WTC11 (cell line): ENCODE data around the gene TMEM130. TPM values are rescaled to one million over a fixed set of nuclear protein-coding genes. Genes with fewer than 3 reads are reported as not detected.

Experiments
- ATAC-seq: fragments of 200-7000 bp; cut with Tn5 transposase; 2 replicates; pipeline ENCODE4 v1.10.0; 2021; ENCODE audit warnings: mild to moderate bottlenecking, moderate library complexity
- CTCF ChIA-PET: fragments of 300-600 bp; sonication (Branson Sonifier 250); formaldehyde crosslinking; loops from one replicate; lab custom pipeline; 2021; ENCODE audit warnings: antibody characterized with exemption; lab: Charles Lee
- POLR2A ChIA-PET: fragments of 350-600 bp; sonication (Branson Sonifier 250); formaldehyde crosslinking; loops from one replicate; lab custom pipeline; 2021; ENCODE audit warnings: antibody characterized with exemption; lab: Charles Lee
- DNase-seq: peaks from one replicate; pipeline ENCODE4 v3.0.0; 2021; ENCODE audit warnings: low spot score
- H3K27ac Mint-ChIP-seq: 2 replicates; pipeline ENCODE4 v1.8.0; 2021; ENCODE audit warnings: mixed read lengths
- H3K27me3 Mint-ChIP-seq: 2 replicates; pipeline ENCODE4 v1.8.0; 2021; ENCODE audit warnings: low read depth, mild to moderate bottlenecking, moderate library complexity, mixed read lengths
- H3K36me3 Mint-ChIP-seq: 2 replicates; pipeline ENCODE4 v1.8.0; 2021; ENCODE audit warnings: mixed read lengths
- H3K4me1 Mint-ChIP-seq: 2 replicates; pipeline ENCODE4 v1.8.0; 2022; ENCODE audit warnings: mixed read lengths
- H3K4me3 Mint-ChIP-seq: 2 replicates; pipeline ENCODE4 v1.8.0; 2021; ENCODE audit warnings: mild to moderate bottlenecking, moderate library complexity, mixed read lengths
- H3K9me3 Mint-ChIP-seq: 2 replicates; pipeline ENCODE4 v1.8.0; 2021; ENCODE audit warnings: mixed read lengths
- GTF2I ChIP-seq: fragments of 250-450 bp; sonication (Bioruptor Pico); conservative IDR thresholded peaks from 2 replicates; pipeline ENCODE4 v1.4.0; 2021; ENCODE audit warnings: mild to moderate bottlenecking
- HMGA2 ChIP-seq: fragments of 250-450 bp; sonication (Bioruptor Pico); IDR thresholded peaks from 2 replicates; pipeline ENCODE4 v1.4.0; 2021; ENCODE audit warnings: mild to moderate bottlenecking, moderate library complexity
- MXD4 ChIP-seq: fragments of 250-450 bp; sonication (Bioruptor Pico); IDR thresholded peaks from 2 replicates; pipeline ENCODE4 v1.8.0; 2021; ENCODE audit warnings: mild to moderate bottlenecking, moderate library complexity, borderline replicate concordance
- NFYB ChIP-seq: sonication (generic); formaldehyde crosslinking; conservative IDR thresholded peaks from 2 replicates; pipeline ENCODE4 v1.8.0; 2022; ENCODE audit warnings: low read depth, missing genetic modification reagents
- SMAD4 ChIP-seq: sonication (generic); formaldehyde crosslinking; IDR thresholded peaks from 2 replicates; pipeline ENCODE4 v1.8.0; 2022; ENCODE audit warnings: mild to moderate bottlenecking, missing genetic modification reagents
- TP53 ChIP-seq: sonication (generic); formaldehyde crosslinking; IDR thresholded peaks from 2 replicates; pipeline ENCODE4 v1.8.1; 2023; ENCODE audit warnings: mild to moderate bottlenecking, missing genetic modification reagents
- ZNF121 ChIP-seq: sonication (generic); formaldehyde crosslinking; IDR thresholded peaks from 2 replicates; pipeline ENCODE4 v1.8.0; 2023; ENCODE audit warnings: missing genetic modification reagents
- ZNF263 ChIP-seq: sonication (generic); formaldehyde crosslinking; IDR thresholded peaks from 2 replicates; pipeline ENCODE4 v1.8.1; 2022; ENCODE audit warnings: low read depth, mild to moderate bottlenecking, moderate library complexity, missing genetic modification reagents
- ZNF416 ChIP-seq: fragments of 250-450 bp; sonication (Bioruptor Pico); IDR thresholded peaks from 2 replicates; pipeline ENCODE4 v1.9.0; 2021; ENCODE audit warnings: mild to moderate bottlenecking, inconsistent platforms
- total RNA-seq: library from RNA; stranded (reverse); gene quantifications from 3 replicates; pipeline ENCODE4 v1.2.3, GENCODE V29; 2021
- TF ChIP-seq, protein P1 (sequence below): sonication (generic); formaldehyde crosslinking; IDR thresholded peaks from 2 replicates; pipeline ENCODE4 v1.8.0; 2022; ENCODE audit warnings: mild to moderate bottlenecking, missing genetic modification reagents
- TF ChIP-seq, protein P2 (sequence below): sonication (generic); formaldehyde crosslinking; IDR thresholded peaks from 2 replicates; pipeline ENCODE4 v1.8.1; 2022; ENCODE audit warnings: missing genetic modification reagents, borderline replicate concordance
- TF ChIP-seq, protein P3 (sequence below): fragments of 250-450 bp; sonication (Bioruptor Pico); IDR thresholded peaks from 2 replicates; pipeline ENCODE4 v1.9.0; 2021; ENCODE audit warnings: moderate library complexity, mild to moderate bottlenecking, inconsistent platforms, borderline replicate concordance
- TF ChIP-seq, protein P4 (sequence below): sonication (generic); formaldehyde crosslinking; IDR thresholded peaks from 2 replicates; pipeline ENCODE4 v1.8.1; 2022; ENCODE audit warnings: low read depth, missing genetic modification reagents, borderline replicate concordance
- TF ChIP-seq, protein P5 (sequence below): fragments of 250-450 bp; sonication (Bioruptor Pico); IDR thresholded peaks from 2 replicates; pipeline ENCODE4 v2.1.2; 2022; ENCODE audit warnings: mild to moderate bottlenecking, moderate library complexity
- TF ChIP-seq, protein P6 (sequence below): fragments of 250-450 bp; sonication (Bioruptor Pico); IDR thresholded peaks from 2 replicates; pipeline ENCODE4 v1.9.0; 2021; ENCODE audit warnings: mild to moderate bottlenecking, borderline replicate concordance
- TF ChIP-seq, protein P7 (sequence below): fragments of 250-450 bp; sonication (Bioruptor Pico); IDR thresholded peaks from 2 replicates; pipeline ENCODE4 v1.8.0; 2021; ENCODE audit warnings: mild to moderate bottlenecking

The TMEM130 gene
- total RNA-seq, 1 experiment from 2014 or later, result 3.2 TPM

DNA sequence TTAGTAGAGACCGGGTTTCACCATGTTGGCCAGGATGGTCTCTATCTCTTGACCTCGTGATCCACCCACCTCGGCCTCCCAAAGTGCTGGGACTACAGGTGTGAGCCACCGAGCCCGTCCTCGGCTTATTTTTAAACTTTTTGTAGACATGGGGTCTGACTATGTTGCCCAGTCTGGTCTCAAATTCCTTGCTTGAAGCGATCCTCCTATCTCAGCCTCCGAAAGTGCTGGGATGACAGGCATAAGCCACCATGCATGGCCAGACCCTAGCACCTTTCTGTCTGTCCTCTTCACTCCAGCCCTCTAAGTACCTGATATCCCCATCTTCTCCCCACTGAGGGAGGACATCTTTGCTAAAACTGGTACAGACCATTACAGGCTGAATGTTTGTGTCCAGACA lies 41.4 kb downstream of the TMEM130 start:
- no peaks in the 10 kb centered on the region for H3K36me3 Mint-ChIP-seq
- no peak overlapping the region; the same call in 1 of the 2 replicates for H3K27ac Mint-ChIP-seq
- H3K9me3 Mint-ChIP-seq, result peaks cover 10% of the 10 kb centered on the region; the same call in 1 of the 2 replicates
- ChIA-PET CTCF (interaction anchor here (0.7 to 2.2 kb wide), 2 partner anchors 83 to 356 kb away, joined by 3 to 9 read pairs; no protein-coding TSS in a partner anchor), POLR2A (no interaction called here)
- ATAC-seq (no peak), DNase-seq (no peak)
- no peaks in the 10 kb centered on the region; the same call in 1 of the 2 replicates for H3K27me3 Mint-ChIP-seq
- no peak overlapping the region for H3K4me3 Mint-ChIP-seq
- peaks cover 19% of the 10 kb centered on the region for H3K4me1 Mint-ChIP-seq
- peak; percentile 92 for TF ChIP-seq ZNF121
- TF ChIP-seq, protein P1, sequence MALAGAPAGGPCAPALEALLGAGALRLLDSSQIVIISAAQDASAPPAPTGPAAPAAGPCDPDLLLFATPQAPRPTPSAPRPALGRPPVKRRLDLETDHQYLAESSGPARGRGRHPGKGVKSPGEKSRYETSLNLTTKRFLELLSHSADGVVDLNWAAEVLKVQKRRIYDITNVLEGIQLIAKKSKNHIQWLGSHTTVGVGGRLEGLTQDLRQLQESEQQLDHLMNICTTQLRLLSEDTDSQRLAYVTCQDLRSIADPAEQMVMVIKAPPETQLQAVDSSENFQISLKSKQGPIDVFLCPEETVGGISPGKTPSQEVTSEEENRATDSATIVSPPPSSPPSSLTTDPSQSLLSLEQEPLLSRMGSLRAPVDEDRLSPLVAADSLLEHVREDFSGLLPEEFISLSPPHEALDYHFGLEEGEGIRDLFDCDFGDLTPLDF (CRISPR knock-in tag), result no peak
- TF ChIP-seq, protein P2, sequence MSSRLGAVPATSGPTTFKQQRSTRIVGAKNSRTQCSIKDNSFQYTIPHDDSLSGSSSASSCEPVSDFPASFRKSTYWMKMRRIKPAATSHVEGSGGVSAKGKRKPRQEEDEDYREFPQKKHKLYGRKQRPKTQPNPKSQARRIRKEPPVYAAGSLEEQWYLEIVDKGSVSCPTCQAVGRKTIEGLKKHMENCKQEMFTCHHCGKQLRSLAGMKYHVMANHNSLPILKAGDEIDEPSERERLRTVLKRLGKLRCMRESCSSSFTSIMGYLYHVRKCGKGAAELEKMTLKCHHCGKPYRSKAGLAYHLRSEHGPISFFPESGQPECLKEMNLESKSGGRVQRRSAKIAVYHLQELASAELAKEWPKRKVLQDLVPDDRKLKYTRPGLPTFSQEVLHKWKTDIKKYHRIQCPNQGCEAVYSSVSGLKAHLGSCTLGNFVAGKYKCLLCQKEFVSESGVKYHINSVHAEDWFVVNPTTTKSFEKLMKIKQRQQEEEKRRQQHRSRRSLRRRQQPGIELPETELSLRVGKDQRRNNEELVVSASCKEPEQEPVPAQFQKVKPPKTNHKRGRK (CRISPR knock-in tag), result no peak

DNA sequence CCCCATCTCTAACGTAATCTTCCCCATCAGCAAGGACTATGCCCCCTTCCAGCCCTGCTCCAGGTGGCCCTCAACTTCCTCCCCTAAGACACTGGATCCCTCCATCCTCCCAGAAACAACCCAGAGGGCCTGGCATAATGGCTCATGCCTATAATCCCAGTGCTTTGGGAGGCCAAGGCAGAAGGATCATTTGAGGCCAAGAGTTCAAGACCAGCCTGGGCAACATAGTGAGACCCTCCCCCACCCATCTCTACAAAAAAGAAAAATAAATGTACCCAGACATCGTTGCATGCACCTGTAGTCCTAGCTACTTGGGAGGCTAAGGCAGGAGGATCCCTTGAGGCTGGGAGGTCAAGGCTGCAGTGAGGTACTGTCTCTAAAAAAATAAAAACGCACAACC lies 42.6 kb downstream of the TMEM130 start:
- ATAC-seq (no peak; the same call in 1 of the 2 replicates), DNase-seq (no peak)
- Mint-ChIP-seq H3K36me3 (no peaks in the 10 kb centered on the region), H3K27me3 (no peaks in the 10 kb centered on the region; the same call in 1 of the 2 replicates), H3K4me3 (no peak overlapping the region), H3K27ac (no peak overlapping the region), H3K4me1 (peaks cover 19% of the 10 kb centered on the region), H3K9me3 (peaks cover 10% of the 10 kb centered on the region; the same call in 1 of the 2 replicates)
- POLR2A ChIA-PET, result no interaction called here
- TF ChIP-seq, protein P3, sequence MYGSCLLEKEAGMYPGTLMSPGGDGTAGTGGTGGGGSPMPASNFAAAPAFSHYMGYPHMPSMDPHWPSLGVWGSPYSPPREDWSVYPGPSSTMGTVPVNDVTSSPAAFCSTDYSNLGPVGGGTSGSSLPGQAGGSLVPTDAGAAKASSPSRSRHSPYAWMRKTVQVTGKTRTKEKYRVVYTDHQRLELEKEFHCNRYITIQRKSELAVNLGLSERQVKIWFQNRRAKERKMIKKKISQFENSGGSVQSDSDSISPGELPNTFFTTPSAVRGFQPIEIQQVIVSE (CRISPR knock-in tag), result no peak
- TF ChIP-seq, protein P4, sequence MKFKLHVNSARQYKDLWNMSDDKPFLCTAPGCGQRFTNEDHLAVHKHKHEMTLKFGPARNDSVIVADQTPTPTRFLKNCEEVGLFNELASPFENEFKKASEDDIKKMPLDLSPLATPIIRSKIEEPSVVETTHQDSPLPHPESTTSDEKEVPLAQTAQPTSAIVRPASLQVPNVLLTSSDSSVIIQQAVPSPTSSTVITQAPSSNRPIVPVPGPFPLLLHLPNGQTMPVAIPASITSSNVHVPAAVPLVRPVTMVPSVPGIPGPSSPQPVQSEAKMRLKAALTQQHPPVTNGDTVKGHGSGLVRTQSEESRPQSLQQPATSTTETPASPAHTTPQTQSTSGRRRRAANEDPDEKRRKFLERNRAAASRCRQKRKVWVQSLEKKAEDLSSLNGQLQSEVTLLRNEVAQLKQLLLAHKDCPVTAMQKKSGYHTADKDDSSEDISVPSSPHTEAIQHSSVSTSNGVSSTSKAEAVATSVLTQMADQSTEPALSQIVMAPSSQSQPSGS, result no peak
- TF ChIP-seq, protein P1 (CRISPR knock-in tag), result no peak
- TF ChIP-seq, protein P5, sequence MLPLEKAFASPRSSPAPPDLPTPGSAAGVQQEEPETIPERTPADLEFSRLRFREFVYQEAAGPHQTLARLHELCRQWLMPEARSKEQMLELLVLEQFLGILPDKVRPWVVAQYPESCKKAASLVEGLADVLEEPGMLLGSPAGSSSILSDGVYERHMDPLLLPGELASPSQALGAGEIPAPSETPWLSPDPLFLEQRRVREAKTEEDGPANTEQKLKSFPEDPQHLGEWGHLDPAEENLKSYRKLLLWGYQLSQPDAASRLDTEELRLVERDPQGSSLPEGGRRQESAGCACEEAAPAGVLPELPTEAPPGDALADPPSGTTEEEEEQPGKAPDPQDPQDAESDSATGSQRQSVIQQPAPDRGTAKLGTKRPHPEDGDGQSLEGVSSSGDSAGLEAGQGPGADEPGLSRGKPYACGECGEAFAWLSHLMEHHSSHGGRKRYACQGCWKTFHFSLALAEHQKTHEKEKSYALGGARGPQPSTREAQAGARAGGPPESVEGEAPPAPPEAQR (CRISPR knock-in tag), result no peak
- TF ChIP-seq NFYB (no peak), ZNF416 (CRISPR knock-in tag) (no peak), MXD4 (CRISPR knock-in tag) (no peak), ZNF121 (peak; percentile 92), ZNF263 (no peak), TP53 (CRISPR knock-in tag) (no peak), SMAD4 (CRISPR knock-in tag) (no peak), GTF2I (peak; percentile 62; the same call in 1 of the 2 replicates), HMGA2 (no peak)
- TF ChIP-seq, protein P6, sequence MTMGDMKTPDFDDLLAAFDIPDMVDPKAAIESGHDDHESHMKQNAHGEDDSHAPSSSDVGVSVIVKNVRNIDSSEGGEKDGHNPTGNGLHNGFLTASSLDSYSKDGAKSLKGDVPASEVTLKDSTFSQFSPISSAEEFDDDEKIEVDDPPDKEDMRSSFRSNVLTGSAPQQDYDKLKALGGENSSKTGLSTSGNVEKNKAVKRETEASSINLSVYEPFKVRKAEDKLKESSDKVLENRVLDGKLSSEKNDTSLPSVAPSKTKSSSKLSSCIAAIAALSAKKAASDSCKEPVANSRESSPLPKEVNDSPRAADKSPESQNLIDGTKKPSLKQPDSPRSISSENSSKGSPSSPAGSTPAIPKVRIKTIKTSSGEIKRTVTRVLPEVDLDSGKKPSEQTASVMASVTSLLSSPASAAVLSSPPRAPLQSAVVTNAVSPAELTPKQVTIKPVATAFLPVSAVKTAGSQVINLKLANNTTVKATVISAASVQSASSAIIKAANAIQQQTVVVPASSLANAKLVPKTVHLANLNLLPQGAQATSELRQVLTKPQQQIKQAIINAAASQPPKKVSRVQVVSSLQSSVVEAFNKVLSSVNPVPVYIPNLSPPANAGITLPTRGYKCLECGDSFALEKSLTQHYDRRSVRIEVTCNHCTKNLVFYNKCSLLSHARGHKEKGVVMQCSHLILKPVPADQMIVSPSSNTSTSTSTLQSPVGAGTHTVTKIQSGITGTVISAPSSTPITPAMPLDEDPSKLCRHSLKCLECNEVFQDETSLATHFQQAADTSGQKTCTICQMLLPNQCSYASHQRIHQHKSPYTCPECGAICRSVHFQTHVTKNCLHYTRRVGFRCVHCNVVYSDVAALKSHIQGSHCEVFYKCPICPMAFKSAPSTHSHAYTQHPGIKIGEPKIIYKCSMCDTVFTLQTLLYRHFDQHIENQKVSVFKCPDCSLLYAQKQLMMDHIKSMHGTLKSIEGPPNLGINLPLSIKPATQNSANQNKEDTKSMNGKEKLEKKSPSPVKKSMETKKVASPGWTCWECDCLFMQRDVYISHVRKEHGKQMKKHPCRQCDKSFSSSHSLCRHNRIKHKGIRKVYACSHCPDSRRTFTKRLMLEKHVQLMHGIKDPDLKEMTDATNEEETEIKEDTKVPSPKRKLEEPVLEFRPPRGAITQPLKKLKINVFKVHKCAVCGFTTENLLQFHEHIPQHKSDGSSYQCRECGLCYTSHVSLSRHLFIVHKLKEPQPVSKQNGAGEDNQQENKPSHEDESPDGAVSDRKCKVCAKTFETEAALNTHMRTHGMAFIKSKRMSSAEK (CRISPR knock-in tag), result no peak
- TF ChIP-seq, protein P7, sequence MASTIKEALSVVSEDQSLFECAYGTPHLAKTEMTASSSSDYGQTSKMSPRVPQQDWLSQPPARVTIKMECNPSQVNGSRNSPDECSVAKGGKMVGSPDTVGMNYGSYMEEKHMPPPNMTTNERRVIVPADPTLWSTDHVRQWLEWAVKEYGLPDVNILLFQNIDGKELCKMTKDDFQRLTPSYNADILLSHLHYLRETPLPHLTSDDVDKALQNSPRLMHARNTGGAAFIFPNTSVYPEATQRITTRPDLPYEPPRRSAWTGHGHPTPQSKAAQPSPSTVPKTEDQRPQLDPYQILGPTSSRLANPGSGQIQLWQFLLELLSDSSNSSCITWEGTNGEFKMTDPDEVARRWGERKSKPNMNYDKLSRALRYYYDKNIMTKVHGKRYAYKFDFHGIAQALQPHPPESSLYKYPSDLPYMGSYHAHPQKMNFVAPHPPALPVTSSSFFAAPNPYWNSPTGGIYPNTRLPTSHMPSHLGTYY (CRISPR knock-in tag), result no peak
- CTCF ChIA-PET, result interaction anchor here (0.9 to 2.2 kb wide), 7 partner anchors 9 to 426 kb away, joined by 3 to 13 read pairs (median 4); partner anchors contain the start of genes BAIAP2L1 and NPTX2
